ENCODE data around the gene LRRN4. TPM values are rescaled to one million over a fixed set of nuclear protein-coding genes. Genes with fewer than 3 reads are reported as not detected.

Gene LRRN4
- total and polyA plus RNA-seq, 2 donors from 2014 or later, result 1.6 to 89.3 TPM

DNA sequence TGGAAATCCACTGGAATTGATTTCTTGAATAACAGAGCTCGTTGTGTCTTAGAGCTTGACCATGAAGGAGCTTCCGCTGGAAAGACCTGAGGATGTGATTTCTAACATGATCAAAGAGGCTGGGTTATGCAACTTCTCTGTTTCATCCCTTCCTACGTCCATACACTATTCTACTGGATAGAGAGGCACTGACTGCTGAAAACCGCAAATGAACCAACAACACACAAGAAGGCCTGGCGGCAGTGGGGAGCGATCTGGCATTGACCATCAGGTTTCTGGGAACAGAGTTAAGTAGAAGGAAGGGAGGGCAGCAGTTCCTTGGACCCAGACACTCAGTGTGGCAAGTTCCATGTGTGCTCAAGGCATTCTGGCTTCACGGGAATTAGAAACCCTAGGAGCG, 13.3 kb downstream of the LRRN4 start:
- no peak for FAIRE-seq
- H3K36me3 ChIP-seq (ENCODE audit: control insufficient read depth in 2 of 3, insufficient read depth in 3 of 3, low read length in 3 of 3), result peaks cover 4 to 35% (median 16%) of the 10 kb centered on the region in 3 donors
- intact Hi-C loops (cut with DNase I), result no loop called here

DNA sequence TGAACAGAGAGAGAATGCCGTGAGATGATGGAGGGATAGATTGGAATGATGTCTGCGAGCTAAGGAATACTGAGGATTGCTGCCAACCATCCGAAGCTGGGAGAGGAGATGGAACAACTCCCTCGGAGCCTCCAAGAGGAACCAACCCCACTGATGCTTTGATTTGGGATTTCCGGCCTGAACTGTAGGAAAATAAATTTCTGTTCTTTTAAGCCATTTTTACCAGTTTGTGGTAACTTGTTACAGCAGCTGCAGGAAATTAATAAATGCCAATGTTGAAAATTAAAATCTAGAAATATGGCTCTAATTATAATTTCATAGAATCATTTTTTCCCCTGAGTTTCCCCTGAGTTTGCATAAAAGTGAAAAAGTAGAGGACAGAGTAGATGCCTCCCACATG, 14.1 kb downstream of the LRRN4 start:
- H3K9me3 ChIP-seq (ENCODE audit: control insufficient read depth in 2 of 3, insufficient read depth in 1 of 3, low read length in 3 of 3), result no peaks in the 10 kb centered on the region
- H3K4me3 ChIP-seq (ENCODE audit: low read length in 3 of 3), result no peak overlapping the region
- H3K36me3 ChIP-seq (ENCODE audit: control insufficient read depth in 2 of 3, insufficient read depth in 3 of 3, low read length in 3 of 3), result peaks cover 4 to 37% (median 16%) of the 10 kb centered on the region in 3 donors
- no peaks in the 10 kb centered on the region for H3K4me1 ChIP-seq (ENCODE audit: control insufficient read depth in 2 of 3, insufficient read depth in 2 of 3, low read depth in 1 of 3, low read length in 3 of 3)
- no peak overlapping the region for H3K9ac ChIP-seq (ENCODE audit: low read length in 3 of 3)
- no peak for FAIRE-seq
- no peak for DNase-seq
- intact Hi-C loops (cut with DNase I), result no loop called here
- no peaks in the 10 kb centered on the region for H3K27me3 ChIP-seq (ENCODE audit: control insufficient read depth, insufficient read depth, low read length)
- H3K27ac ChIP-seq (ENCODE audit: low read depth in 2 of 2, low read length in 2 of 2), result no peak overlapping the region
- TF ChIP-seq CTCF (IDR thresholded peaks at IDR 0.05; ENCODE audit: borderline replicate concordance, extremely low read depth, insufficient read depth), result no peak

More for the DNA sequence above, 13.3 kb downstream of the LRRN4 start:
- Histone ChIP-seq H3K27ac (ENCODE audit: low read depth in 2 of 2, low read length in 2 of 2) (no peak overlapping the region), H3K9ac (ENCODE audit: low read length in 3 of 3) (no peak overlapping the region), H3K9me3 (ENCODE audit: control insufficient read depth in 2 of 3, insufficient read depth in 1 of 3, low read length in 3 of 3) (no peaks in the 10 kb centered on the region), H3K4me1 (ENCODE audit: control insufficient read depth in 2 of 3, insufficient read depth in 2 of 3, low read depth in 1 of 3, low read length in 3 of 3) (no peaks in the 10 kb centered on the region), H3K27me3 (ENCODE audit: control insufficient read depth, insufficient read depth, low read length) (no peaks in the 10 kb centered on the region), H3K4me3 (ENCODE audit: low read length in 3 of 3) (no peak overlapping the region)
- no peak for DNase-seq
- no peak for TF ChIP-seq CTCF (IDR thresholded peaks at IDR 0.05; ENCODE audit: borderline replicate concordance, extremely low read depth, insufficient read depth)

GRCh38 chr20:6038256-6038655, 15.6 kb downstream of the LRRN4 start:
- no peak overlapping the region for H3K4me3 ChIP-seq (ENCODE audit: low read length in 3 of 3)
- no peaks in the 10 kb centered on the region for H3K27me3 ChIP-seq (ENCODE audit: control insufficient read depth, insufficient read depth, low read length)
- no peak overlapping the region for H3K9ac ChIP-seq (ENCODE audit: low read length in 3 of 3)
- no peak for TF ChIP-seq CTCF (IDR thresholded peaks at IDR 0.05; ENCODE audit: borderline replicate concordance, extremely low read depth, insufficient read depth)
- H3K36me3 ChIP-seq (ENCODE audit: control insufficient read depth in 2 of 3, insufficient read depth in 3 of 3, low read length in 3 of 3), result peaks cover 7 to 46% (median 16%) of the 10 kb centered on the region in 3 donors
- H3K27ac ChIP-seq (ENCODE audit: low read depth in 2 of 2, low read length in 2 of 2), result no peak overlapping the region
- H3K9me3 ChIP-seq (ENCODE audit: control insufficient read depth in 2 of 3, insufficient read depth in 1 of 3, low read length in 3 of 3), result no peaks in the 10 kb centered on the region
- intact Hi-C loops (cut with DNase I), result no loop called here
- no peak for DNase-seq
- H3K4me1 ChIP-seq (ENCODE audit: control insufficient read depth in 2 of 3, insufficient read depth in 2 of 3, low read depth in 1 of 3, low read length in 3 of 3), result no peaks in the 10 kb centered on the region
- FAIRE-seq, result no peak

- H3K9me3 ChIP-seq (ENCODE audit: control insufficient read depth in 2 of 3, insufficient read depth in 1 of 3, low read length in 3 of 3), result no peaks in the 10 kb centered on the region
- H3K36me3 ChIP-seq (ENCODE audit: control insufficient read depth in 2 of 3, insufficient read depth in 3 of 3, low read length in 3 of 3), result peaks cover 7 to 53% (median 16%) of the 10 kb centered on the region in 3 donors
- no peak overlapping the region for H3K4me3 ChIP-seq (ENCODE audit: low read length in 3 of 3)
- intact Hi-C loops (cut with DNase I), result no loop called here
- no peaks in the 10 kb centered on the region for H3K27me3 ChIP-seq (ENCODE audit: control insufficient read depth, insufficient read depth, low read length)
- no peak for DNase-seq
- no peak overlapping the region for H3K27ac ChIP-seq (ENCODE audit: low read depth in 2 of 2, low read length in 2 of 2)
- no peak for TF ChIP-seq CTCF (IDR thresholded peaks at IDR 0.05; ENCODE audit: borderline replicate concordance, extremely low read depth, insufficient read depth)
- H3K9ac ChIP-seq (ENCODE audit: low read length in 3 of 3), result no peak overlapping the region
- FAIRE-seq, result no peak
- H3K4me1 ChIP-seq (ENCODE audit: control insufficient read depth in 2 of 3, insufficient read depth in 2 of 3, low read depth in 1 of 3, low read length in 3 of 3), result no peaks in the 10 kb centered on the region
These were observed 16.8 kb downstream of the LRRN4 start for GRCh38 chr20:6037082-6037481.

Measured in kidney (tissue), 14 donors.